Mucosa of stomach (tissue), 1 donor: Measurements from ENCODE around the gene AUTS2.

Experiments used
- H3K27me3 ChIP-seq: one replicate; pipeline ENCODE4 v1.7.0; 2013; ENCODE audit warnings: mild to moderate bottlenecking, low read length; ENCODE audit not compliant: control insufficient read depth, insufficient read depth
- H3K36me3 ChIP-seq: one replicate; pipeline ENCODE4 v1.7.0; 2013; ENCODE audit warnings: low read length; ENCODE audit not compliant: control insufficient read depth, insufficient read depth
- H3K4me1 ChIP-seq: one replicate; pipeline ENCODE4 v1.7.0; 2013; ENCODE audit warnings: mild to moderate bottlenecking, low read length; ENCODE audit not compliant: control insufficient read depth, insufficient read depth
- H3K4me3 ChIP-seq: one replicate; pipeline ENCODE4 v1.7.0; 2013; ENCODE audit warnings: low read length
- H3K9ac ChIP-seq: one replicate; pipeline ENCODE4 v1.7.0; 2013; ENCODE audit warnings: mild to moderate bottlenecking, low read length, moderate library complexity
- H3K9me3 ChIP-seq: one replicate; pipeline ENCODE4 v1.7.0; 2013; ENCODE audit warnings: mild to moderate bottlenecking, low read length, moderate library complexity; ENCODE audit not compliant: control insufficient read depth
- donor health status: Pancreatic carcinoma.

AUTS2 gene

GRCh38 chr7:70829221-70830059, 1231.2 kb downstream of the AUTS2 start:
- Histone ChIP-seq H3K36me3 (no peaks in the 10 kb centered on the region), H3K27me3 (peaks cover 3% of the 10 kb centered on the region), H3K9ac (no peak overlapping the region), H3K4me1 (no peaks in the 10 kb centered on the region), H3K4me3 (no peak overlapping the region), H3K9me3 (no peaks in the 10 kb centered on the region)

GRCh38 chr7:70830060-70830395, 1231.8 kb downstream of the AUTS2 start:
- no peaks in the 10 kb centered on the region for H3K9me3 ChIP-seq
- H3K4me1 ChIP-seq = no peaks in the 10 kb centered on the region
- H3K27me3 ChIP-seq = peaks cover 3% of the 10 kb centered on the region
- H3K9ac ChIP-seq = no peak overlapping the region
- no peaks in the 10 kb centered on the region for H3K36me3 ChIP-seq
- H3K4me3 ChIP-seq = no peak overlapping the region

- no peaks in the 10 kb centered on the region for H3K36me3 ChIP-seq
- H3K27me3 ChIP-seq = peaks cover 3% of the 10 kb centered on the region
- H3K4me1 ChIP-seq = no peaks in the 10 kb centered on the region
These were observed 1232.2 kb downstream of the AUTS2 start for GRCh38 chr7:70830426-70830825.

GRCh38 chr7:70833726-70834125, 1235.5 kb downstream of the AUTS2 start:
- H3K9ac ChIP-seq = no peak overlapping the region
- H3K27me3 ChIP-seq = peaks cover 3% of the 10 kb centered on the region
- H3K9me3 ChIP-seq = no peaks in the 10 kb centered on the region
- H3K4me3 ChIP-seq = no peak overlapping the region
- no peaks in the 10 kb centered on the region for H3K36me3 ChIP-seq
- H3K4me1 ChIP-seq = no peaks in the 10 kb centered on the region

More at GRCh38 chr7:70830426-70830825, 1232.2 kb downstream of the AUTS2 start:
- Histone ChIP-seq H3K9me3 (no peaks in the 10 kb centered on the region), H3K4me3 (no peak overlapping the region), H3K9ac (no peak overlapping the region)

GRCh38 chr7:70834424-70834823, 1236.1 kb downstream of the AUTS2 start:
- Histone ChIP-seq H3K27me3 (peaks cover under 1% of the 10 kb centered on the region), H3K9ac (no peak overlapping the region)

GRCh38 chr7:70835658-70836057, 1237.4 kb downstream of the AUTS2 start:
- H3K4me3 ChIP-seq = no peak overlapping the region
- no peaks in the 10 kb centered on the region for H3K4me1 ChIP-seq
- H3K9me3 ChIP-seq = no peaks in the 10 kb centered on the region
- no peak overlapping the region for H3K9ac ChIP-seq
- no peaks in the 10 kb centered on the region for H3K36me3 ChIP-seq
- no peaks in the 10 kb centered on the region for H3K27me3 ChIP-seq

More at GRCh38 chr7:70834424-70834823, 1236.1 kb downstream of the AUTS2 start:
- Histone ChIP-seq H3K36me3 (no peaks in the 10 kb centered on the region), H3K4me1 (no peaks in the 10 kb centered on the region), H3K4me3 (no peak overlapping the region), H3K9me3 (no peaks in the 10 kb centered on the region)

- H3K9me3 ChIP-seq = no peaks in the 10 kb centered on the region
- no peaks in the 10 kb centered on the region for H3K36me3 ChIP-seq
- no peaks in the 10 kb centered on the region for H3K27me3 ChIP-seq
- H3K4me1 ChIP-seq = no peaks in the 10 kb centered on the region
- no peak overlapping the region for H3K9ac ChIP-seq
- no peak overlapping the region for H3K4me3 ChIP-seq
These were observed 1238.0 kb downstream of the AUTS2 start for GRCh38 chr7:70836279-70836678.

- Histone ChIP-seq H3K4me3 (no peak overlapping the region), H3K4me1 (no peaks in the 10 kb centered on the region), H3K27me3 (no peaks in the 10 kb centered on the region), H3K9ac (no peak overlapping the region), H3K36me3 (no peaks in the 10 kb centered on the region), H3K9me3 (no peaks in the 10 kb centered on the region)
These were observed 1238.7 kb downstream of the AUTS2 start for GRCh38 chr7:70836946-70837345.

- no peak overlapping the region for H3K9ac ChIP-seq
- H3K27me3 ChIP-seq = no peaks in the 10 kb centered on the region
- H3K36me3 ChIP-seq = no peaks in the 10 kb centered on the region
- H3K4me3 ChIP-seq = no peak overlapping the region
- H3K4me1 ChIP-seq = no peaks in the 10 kb centered on the region
- H3K9me3 ChIP-seq = no peaks in the 10 kb centered on the region
These were observed 1239.3 kb downstream of the AUTS2 start for GRCh38 chr7:70837589-70837988.

GRCh38 chr7:70838292-70838907, 1240.1 kb downstream of the AUTS2 start:
- Histone ChIP-seq H3K27me3 (no peaks in the 10 kb centered on the region), H3K4me1 (no peaks in the 10 kb centered on the region), H3K36me3 (no peaks in the 10 kb centered on the region), H3K4me3 (no peak overlapping the region), H3K9ac (no peak overlapping the region), H3K9me3 (no peaks in the 10 kb centered on the region)
